Neural cell (in vitro differentiated cells): ENCODE measurements around the gene YDJC.

Experiments
- EP300 ChIP-seq: fragments of 450-650 bp; conservative IDR thresholded peaks from 2 replicates; pipeline ENCODE4 v1.6.1; 2014; ENCODE audit warnings: antibody characterized with exemption, mild to moderate bottlenecking, moderate library complexity; ENCODE audit not compliant: poor library complexity, severe bottlenecking
- MXI1 ChIP-seq: fragments of 450-650 bp; conservative IDR thresholded peaks from 2 replicates; pipeline ENCODE4 v1.6.1; 2014; ENCODE audit warnings: antibody characterized with exemption, mild to moderate bottlenecking; ENCODE audit not compliant: poor library complexity, severe bottlenecking
- POLR2AphosphoS5 ChIP-seq: IDR thresholded peaks from 2 replicates; pipeline ENCODE4 v1.6.1; 2012
- RAD21 ChIP-seq: fragments of 450-650 bp; conservative IDR thresholded peaks from 2 replicates; pipeline ENCODE4 v1.6.1; 2014; ENCODE audit warnings: antibody characterized with exemption, mild to moderate bottlenecking, moderate library complexity
- SMC3 ChIP-seq: fragments of 450-650 bp; conservative IDR thresholded peaks from 2 replicates; pipeline ENCODE4 v1.6.1; 2014; ENCODE audit warnings: antibody characterized with exemption, mild to moderate bottlenecking, moderate library complexity; ENCODE audit not compliant: poor library complexity
- TF ChIP-seq, protein P1 (sequence below): fragments of 450-650 bp; IDR thresholded peaks from 2 replicates; pipeline ENCODE4 v1.5.1; 2014; ENCODE audit warnings: antibody characterized with exemption, mild to moderate bottlenecking, moderate library complexity; ENCODE audit not compliant: poor library complexity, severe bottlenecking
- TF ChIP-seq, protein P2 (sequence below): IDR thresholded peaks from 2 replicates; pipeline ENCODE4 v1.6.1; 2012; ENCODE audit warnings: borderline replicate concordance

DNA sequence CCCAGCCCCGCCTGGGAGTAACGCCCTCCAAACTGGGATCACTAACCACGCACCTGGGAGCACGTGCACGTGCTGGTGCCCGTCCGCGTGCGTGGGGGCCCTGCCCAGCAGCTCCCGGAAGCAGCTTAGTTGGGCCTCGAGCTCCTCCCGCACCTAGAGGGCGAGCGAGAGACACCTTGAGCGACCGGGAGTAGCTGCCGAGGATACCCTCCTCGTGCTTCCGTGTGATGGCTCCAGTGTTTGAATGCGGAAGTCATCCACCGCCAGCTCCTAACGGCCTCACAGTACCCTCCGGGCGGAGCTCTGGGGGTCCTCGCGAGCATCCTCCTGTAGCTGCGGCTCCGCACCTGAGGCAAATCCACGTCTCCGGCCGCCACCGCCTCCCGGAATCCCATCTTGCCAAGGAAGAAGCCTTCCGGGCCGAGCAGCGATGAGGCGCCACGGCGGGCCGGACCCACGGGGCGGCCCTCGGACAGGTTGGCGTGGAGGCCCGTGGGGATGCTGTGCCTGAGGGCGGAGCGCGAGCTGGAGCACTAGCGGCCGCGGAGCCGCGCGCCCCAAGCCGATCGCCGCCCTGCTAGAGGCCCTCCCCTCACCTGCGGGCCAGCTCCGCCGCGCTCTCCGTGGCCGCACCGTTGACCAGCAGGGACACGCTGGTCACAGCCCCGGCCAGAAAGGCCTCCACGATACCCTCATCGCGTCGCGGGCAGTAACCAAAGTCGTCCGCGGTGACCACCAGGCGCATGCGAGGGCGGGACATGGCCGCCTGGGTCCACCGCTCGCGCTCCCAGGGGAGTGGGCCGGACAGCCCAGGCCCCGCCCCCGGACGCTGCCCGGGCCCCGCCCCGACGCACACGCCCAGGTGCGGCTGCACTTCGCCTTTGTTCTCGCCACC, at the start of gene YDJC:
- TF ChIP-seq RAD21 (peak; percentile 31), POLR2AphosphoS5 (peak; percentile 79), MXI1 (peak; percentile 95), EP300 (no peak), SMC3 (peak; percentile 69)
- TF ChIP-seq, protein P1, sequence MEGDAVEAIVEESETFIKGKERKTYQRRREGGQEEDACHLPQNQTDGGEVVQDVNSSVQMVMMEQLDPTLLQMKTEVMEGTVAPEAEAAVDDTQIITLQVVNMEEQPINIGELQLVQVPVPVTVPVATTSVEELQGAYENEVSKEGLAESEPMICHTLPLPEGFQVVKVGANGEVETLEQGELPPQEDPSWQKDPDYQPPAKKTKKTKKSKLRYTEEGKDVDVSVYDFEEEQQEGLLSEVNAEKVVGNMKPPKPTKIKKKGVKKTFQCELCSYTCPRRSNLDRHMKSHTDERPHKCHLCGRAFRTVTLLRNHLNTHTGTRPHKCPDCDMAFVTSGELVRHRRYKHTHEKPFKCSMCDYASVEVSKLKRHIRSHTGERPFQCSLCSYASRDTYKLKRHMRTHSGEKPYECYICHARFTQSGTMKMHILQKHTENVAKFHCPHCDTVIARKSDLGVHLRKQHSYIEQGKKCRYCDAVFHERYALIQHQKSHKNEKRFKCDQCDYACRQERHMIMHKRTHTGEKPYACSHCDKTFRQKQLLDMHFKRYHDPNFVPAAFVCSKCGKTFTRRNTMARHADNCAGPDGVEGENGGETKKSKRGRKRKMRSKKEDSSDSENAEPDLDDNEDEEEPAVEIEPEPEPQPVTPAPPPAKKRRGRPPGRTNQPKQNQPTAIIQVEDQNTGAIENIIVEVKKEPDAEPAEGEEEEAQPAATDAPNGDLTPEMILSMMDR: peak; percentile 87
- TF ChIP-seq, protein P2, sequence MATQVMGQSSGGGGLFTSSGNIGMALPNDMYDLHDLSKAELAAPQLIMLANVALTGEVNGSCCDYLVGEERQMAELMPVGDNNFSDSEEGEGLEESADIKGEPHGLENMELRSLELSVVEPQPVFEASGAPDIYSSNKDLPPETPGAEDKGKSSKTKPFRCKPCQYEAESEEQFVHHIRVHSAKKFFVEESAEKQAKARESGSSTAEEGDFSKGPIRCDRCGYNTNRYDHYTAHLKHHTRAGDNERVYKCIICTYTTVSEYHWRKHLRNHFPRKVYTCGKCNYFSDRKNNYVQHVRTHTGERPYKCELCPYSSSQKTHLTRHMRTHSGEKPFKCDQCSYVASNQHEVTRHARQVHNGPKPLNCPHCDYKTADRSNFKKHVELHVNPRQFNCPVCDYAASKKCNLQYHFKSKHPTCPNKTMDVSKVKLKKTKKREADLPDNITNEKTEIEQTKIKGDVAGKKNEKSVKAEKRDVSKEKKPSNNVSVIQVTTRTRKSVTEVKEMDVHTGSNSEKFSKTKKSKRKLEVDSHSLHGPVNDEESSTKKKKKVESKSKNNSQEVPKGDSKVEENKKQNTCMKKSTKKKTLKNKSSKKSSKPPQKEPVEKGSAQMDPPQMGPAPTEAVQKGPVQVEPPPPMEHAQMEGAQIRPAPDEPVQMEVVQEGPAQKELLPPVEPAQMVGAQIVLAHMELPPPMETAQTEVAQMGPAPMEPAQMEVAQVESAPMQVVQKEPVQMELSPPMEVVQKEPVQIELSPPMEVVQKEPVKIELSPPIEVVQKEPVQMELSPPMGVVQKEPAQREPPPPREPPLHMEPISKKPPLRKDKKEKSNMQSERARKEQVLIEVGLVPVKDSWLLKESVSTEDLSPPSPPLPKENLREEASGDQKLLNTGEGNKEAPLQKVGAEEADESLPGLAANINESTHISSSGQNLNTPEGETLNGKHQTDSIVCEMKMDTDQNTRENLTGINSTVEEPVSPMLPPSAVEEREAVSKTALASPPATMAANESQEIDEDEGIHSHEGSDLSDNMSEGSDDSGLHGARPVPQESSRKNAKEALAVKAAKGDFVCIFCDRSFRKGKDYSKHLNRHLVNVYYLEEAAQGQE: peak; percentile 56
